Naive thymus-derived CD8-positive, alpha-beta T cell (primary cell): Measurements from ENCODE around the gene APH1B. TPM values are rescaled to one million over a fixed set of nuclear protein-coding genes. Genes with fewer than 3 reads are reported as not detected.
"Not testable (repeated sequence)": the region's sequence is repeated elsewhere in the genome, so short reads cannot be mapped to it uniquely, and the experiment has no call there.

Experiments used
- ATAC-seq, 2 donors: fragments of 150-1000 bp; cut with Tn5 transposase in 1 of 2; sonication (Bioruptor Pico), chemical (Tn5 transposase) in 1 of 2; 1 replicate in 1 of 2; 2 replicates in 1 of 2; pipeline ENCODE4 v1.10.0; 2021; ENCODE audit warnings: mild to moderate bottlenecking in 2 of 2, moderate library complexity in 2 of 2
- POLR2A ChIA-PET: fragments of 350-600 bp; sonication (Branson Sonifier 250); formaldehyde crosslinking; loops from one replicate; lab custom pipeline; 2021; ENCODE audit warnings: antibody characterized with exemption; lab: Charles Lee
- DNase-seq, 10 donors: peaks; one replicate each; pipeline versions ENCODE4 v3.0.0 to v3.0.0-alpha.2; 2020 to 2022
- H3K27ac Mint-ChIP-seq, 10 donors: one replicate each; pipeline ENCODE4 v1.8.0; 2020 to 2022; ENCODE audit warnings: mild to moderate bottlenecking in 10 of 10, mixed read lengths in 10 of 10, moderate library complexity in 4 of 10, inconsistent platforms in 1 of 10
- H3K27me3 Mint-ChIP-seq, 5 donors: one replicate each; pipeline ENCODE4 v1.8.0; 2021 to 2022; ENCODE audit warnings: mixed read lengths in 5 of 5
- H3K36me3 Mint-ChIP-seq, 3 donors: one replicate each; pipeline ENCODE4 v1.8.0; 2020 to 2022; ENCODE audit warnings: mixed read lengths in 3 of 3, mild to moderate bottlenecking in 2 of 3, inconsistent platforms in 1 of 3
- H3K4me1 Mint-ChIP-seq, 4 donors: one replicate each; pipeline ENCODE4 v1.8.0; 2021 to 2022; ENCODE audit warnings: mixed read lengths in 4 of 4
- H3K4me3 Mint-ChIP-seq, 10 donors: one replicate each; pipeline ENCODE4 v1.8.0; 2020 to 2022; ENCODE audit warnings: mild to moderate bottlenecking in 10 of 10, mixed read lengths in 10 of 10, moderate library complexity in 6 of 10, inconsistent platforms in 1 of 10
- H3K9me3 Mint-ChIP-seq, 9 donors: one replicate each; pipeline ENCODE4 v1.8.0; 2020 to 2022; ENCODE audit warnings: mixed read lengths in 9 of 9, mild to moderate bottlenecking in 3 of 9, inconsistent platforms in 1 of 9, moderate library complexity in 1 of 9
- polyA plus RNA-seq, 3 donors: library from polyadenylated mRNA; unstranded; fragments of 300-500 nt; fragmentation: Illumina TruSeq; gene quantifications; one replicate each; pipeline ENCODE4 v1.2.3, GENCODE V29; 2021
- total RNA-seq, 8 experiments: library from RNA in 2 of 8; stranded (reverse) in 2 of 8; gene quantifications; one replicate each; pipeline ENCODE4 v1.2.3 and lab custom pipeline; 2021 to 2026

Gene APH1B
- total RNA-seq (10 to 100 TPM; 27.0 to 28.5 TPM), polyA plus RNA-seq (10 to 100 TPM in 2 of 3 donors, 1 to 10 TPM in 1; 8.3 to 14.3 (median 11.1) TPM), total RNA-seq (lab: John Stamatoyannopoulos, UW) (8.4 to 48.7 (median 17.9) reads per million in 6 experiments)

GRCh38 chr15:63277038-63277892 is at the start of gene APH1B:
Gene APH1B (plus strand): TSS chr15:63277605. CDS start chr15:63277624, 19 bp downstream.
- DNase-seq (peak; percentile 64 to 90 (median 78)), ATAC-seq (peak; percentile 84 to 87)
- POLR2A ChIA-PET = interaction anchor here (0.6 to 4.0 kb wide), 17 partner anchors 15 to 288 kb away, joined by 3 to 36 read pairs (median 4); partner anchors contain the start of genes RAB8B and RPS27L
- H3K27ac Mint-ChIP-seq = peak within 1 kb of the TSS; percentile 76 to 95 (median 90)
- no peaks in the 10 kb centered on the region for H3K27me3 Mint-ChIP-seq
- H3K4me1 Mint-ChIP-seq = peaks cover 9 to 50% (median 37%) of the 10 kb centered on the region in 4 donors
- H3K36me3 Mint-ChIP-seq = peaks cover 0 to 12% (median 0%) of the 10 kb centered on the region in 3 donors
- H3K4me3 Mint-ChIP-seq = peak within 1 kb of the TSS; percentile 82 to 94 (median 92)
- no peaks in the 10 kb centered on the region for H3K9me3 Mint-ChIP-seq

- Mint-ChIP-seq H3K27me3 (no peaks in the 10 kb centered on the region), H3K27ac (peak overlapping the region; percentile 74 to 90 (median 85)), H3K36me3 (peaks cover 0 to 38% (median 12%) of the 10 kb centered on the region in 3 donors), H3K9me3 (no peaks in the 10 kb centered on the region), H3K4me1 (peaks cover 16 to 77% (median 62%) of the 10 kb centered on the region in 4 donors), H3K4me3 (peak overlapping the region in 3 of 10 donors; percentile 5 to 45 (median 11))
- no peak for DNase-seq
- ATAC-seq = no peak
- POLR2A ChIA-PET = interaction anchor here (1.2 to 1.6 kb wide), 3 partner anchors 17 to 71 kb away, joined by 3 read pairs; partner anchors contain the start of gene RPS27L
Measured at GRCh38 chr15:63227689-63228088, 49.7 kb upstream of the APH1B start.

GRCh38 chr15:63231206-63231605 is 46.2 kb upstream of the APH1B start:
- Mint-ChIP-seq H3K4me3 (peak overlapping the region in 6 of 10 donors; percentile 21 to 68 (median 44)), H3K27me3 (no peaks in the 10 kb centered on the region), H3K27ac (peak overlapping the region; percentile 73 to 90 (median 86)), H3K4me1 (peaks cover 18 to 83% (median 70%) of the 10 kb centered on the region in 4 donors), H3K36me3 (peaks cover 0 to 28% (median 9%) of the 10 kb centered on the region in 3 donors), H3K9me3 (no peaks in the 10 kb centered on the region)
- no peak for ATAC-seq
- POLR2A ChIA-PET = interaction anchor here (1.0 to 5.5 kb wide), 3 partner anchors 37 to 74 kb away, joined by 4 to 50 read pairs (median 7); partner anchors contain the start of gene RPS27L
- DNase-seq = no peak

- H3K36me3 Mint-ChIP-seq = peaks cover 0 to 24% (median 6%) of the 10 kb centered on the region in 3 donors
- peak in 2 of 10 donors; percentile 2 to 6 for DNase-seq
- H3K9me3 Mint-ChIP-seq = no peaks in the 10 kb centered on the region
- POLR2A ChIA-PET = interaction anchor here (0.6 to 5.5 kb wide), 4 partner anchors 38 to 76 kb away, joined by 3 to 50 read pairs (median 6); partner anchors contain the start of gene RPS27L
- H3K4me3 Mint-ChIP-seq = peak overlapping the region in 8 of 10 donors; percentile 34 to 70 (median 52)
- H3K4me1 Mint-ChIP-seq = peaks cover 16 to 82% (median 65%) of the 10 kb centered on the region in 4 donors
- peak overlapping the region; percentile 73 to 90 (median 86) for H3K27ac Mint-ChIP-seq
- ATAC-seq = peak in 1 of 2 donors; percentile 36
- H3K27me3 Mint-ChIP-seq = no peaks in the 10 kb centered on the region
Measured at GRCh38 chr15:63231706-63232105, 45.7 kb upstream of the APH1B start.

GRCh38 chr15:63232405-63232804 is 45.0 kb upstream of the APH1B start:
- peak in 2 of 10 donors; percentile 42 to 43 for DNase-seq
- Mint-ChIP-seq H3K9me3 (no peaks in the 10 kb centered on the region), H3K36me3 (peaks cover 0 to 23% (median 6%) of the 10 kb centered on the region in 3 donors), H3K4me1 (peaks cover 18 to 82% (median 65%) of the 10 kb centered on the region in 4 donors), H3K27ac (peak overlapping the region; percentile 73 to 90 (median 84)), H3K27me3 (no peaks in the 10 kb centered on the region), H3K4me3 (peak overlapping the region in 9 of 10 donors; percentile 15 to 70 (median 57))
- POLR2A ChIA-PET = interaction anchor here (0.6 to 5.5 kb wide), 7 partner anchors 10 to 94 kb away, joined by 3 to 50 read pairs (median 3); partner anchors contain the start of gene RPS27L
- peak; percentile 67 to 85 for ATAC-seq

GRCh38 chr15:63232943-63233342 is 44.5 kb upstream of the APH1B start:
- Mint-ChIP-seq H3K36me3 (peaks cover 0 to 21% (median 6%) of the 10 kb centered on the region in 3 donors), H3K4me3 (peak overlapping the region in 3 of 10 donors; percentile 8 to 41 (median 41)), H3K27ac (peak overlapping the region in 7 of 10 donors; percentile 34 to 83 (median 65)), H3K4me1 (peaks cover 20 to 82% (median 64%) of the 10 kb centered on the region in 4 donors), H3K27me3 (no peaks in the 10 kb centered on the region), H3K9me3 (no peaks in the 10 kb centered on the region)
- no peak for DNase-seq
- no peak for ATAC-seq
- POLR2A ChIA-PET = interaction anchor here (0.6 to 5.5 kb wide), 8 partner anchors 9 to 95 kb away, joined by 3 to 50 read pairs (median 3); no protein-coding TSS in a partner anchor

GRCh38 chr15:63233667-63234423 is 43.6 kb upstream of the APH1B start:
- POLR2A ChIA-PET = interaction anchor here (0.8 to 5.5 kb wide), 4 partner anchors 10 to 40 kb away, joined by 3 to 50 read pairs (median 4); no protein-coding TSS in a partner anchor
- Mint-ChIP-seq H3K27me3 (no peaks in the 10 kb centered on the region), H3K4me1 (peaks cover 19 to 81% (median 64%) of the 10 kb centered on the region in 4 donors), H3K9me3 (no peaks in the 10 kb centered on the region), H3K36me3 (peaks cover 0 to 16% (median 6%) of the 10 kb centered on the region in 3 donors), H3K27ac (peak overlapping the region; percentile 2 to 86 (median 64)), H3K4me3 (peak overlapping the region in 5 of 10 donors; percentile 9 to 39 (median 17))
- no peak for ATAC-seq
- DNase-seq = no peak

GRCh38 chr15:63234451-63234870 is 42.9 kb upstream of the APH1B start:
- Mint-ChIP-seq H3K27me3 (no peaks in the 10 kb centered on the region), H3K36me3 (peaks cover 0 to 16% (median 4%) of the 10 kb centered on the region in 3 donors), H3K4me1 (peaks cover 17 to 79% (median 62%) of the 10 kb centered on the region in 4 donors), H3K4me3 (peak overlapping the region in 3 of 10 donors; percentile 10 to 17 (median 15)), H3K27ac (peak overlapping the region; percentile 2 to 86 (median 64)), H3K9me3 (no peaks in the 10 kb centered on the region)
- POLR2A ChIA-PET = interaction anchor here (5.5 kb wide), 1 partner anchor 41 kb away, joined by 50 read pairs; no protein-coding TSS in a partner anchor
- ATAC-seq (no peak), DNase-seq (no peak)

GRCh38 chr15:63236272-63236671 is 41.1 kb upstream of the APH1B start:
- DNase-seq = no peak
- Mint-ChIP-seq H3K9me3 (no peaks in the 10 kb centered on the region), H3K27me3 (no peaks in the 10 kb centered on the region), H3K4me1 (peaks cover 22 to 83% (median 66%) of the 10 kb centered on the region in 4 donors), H3K36me3 (peaks cover 0 to 18% (median 4%) of the 10 kb centered on the region in 3 donors), H3K27ac (peak overlapping the region in 1 of 10 donors; percentile 43), H3K4me3 (no peak overlapping the region)
- no peak for ATAC-seq
- POLR2A ChIA-PET = no interaction called here

GRCh38 chr15:63237086-63237485 is 40.3 kb upstream of the APH1B start:
- Mint-ChIP-seq H3K36me3 (peaks cover 0 to 24% (median 4%) of the 10 kb centered on the region in 3 donors), H3K4me1 (peaks cover 24 to 80% (median 65%) of the 10 kb centered on the region in 4 donors), H3K27ac (peak overlapping the region in 2 of 10 donors; percentile 0 to 20)
- H3K9me3 Mint-ChIP-seq, H3K4me3 Mint-ChIP-seq, POLR2A ChIA-PET, DNase-seq, ATAC-seq, H3K27me3 Mint-ChIP-seq: not testable (repeated sequence)

GRCh38 chr15:63238171-63238570 is 39.2 kb upstream of the APH1B start:
- DNase-seq = no peak
- ATAC-seq = no peak
- POLR2A ChIA-PET = interaction anchor here (0.7 to 1.9 kb wide), 3 partner anchors 40 to 165 kb away, joined by 3 to 13 read pairs (median 4); no protein-coding TSS in a partner anchor
- Mint-ChIP-seq H3K36me3 (peaks cover 3 to 28% (median 6%) of the 10 kb centered on the region in 3 donors), H3K9me3 (peaks cover 0 to under 1% (median 0%) of the 10 kb centered on the region in 9 donors), H3K4me3 (no peak overlapping the region), H3K27ac (peak overlapping the region in 3 of 10 donors; percentile 16 to 67 (median 47)), H3K27me3 (no peaks in the 10 kb centered on the region), H3K4me1 (peaks cover 24 to 75% (median 66%) of the 10 kb centered on the region in 4 donors)
